ENCODE measurements around the gene PTF1A.
A peak's percentile ranks its signal among the peaks of the same experiment; 100 is the strongest.

The PTF1A gene

GRCh38 chr10:23191764-23192711 lies at the start of gene PTF1A:
Gene PTF1A, plus strand, starts transcription at chr10:23192312. Its CDS starts 219 bp downstream, at chr10:23192531.
- DNase-seq (ENCODE audit: insufficient read length, low spot score) (no peak), FAIRE-seq (no peak)

GRCh38 chr10:23146258-23146657 lies 45.9 kb upstream of the PTF1A start:
- no peak for FAIRE-seq
- DNase-seq (ENCODE audit: insufficient read length, low spot score): no peak

GRCh38 chr10:23147035-23147434 lies 45.1 kb upstream of the PTF1A start:
- FAIRE-seq (no peak), DNase-seq (ENCODE audit: insufficient read length, low spot score) (no peak)

- DNase-seq (ENCODE audit: insufficient read length, low spot score) (no peak), FAIRE-seq (no peak)
These were observed 43.9 kb upstream of the PTF1A start for GRCh38 chr10:23148214-23148613.

GRCh38 chr10:23150091-23150490 lies 42.0 kb upstream of the PTF1A start:
- FAIRE-seq: no peak
- no peak for DNase-seq (ENCODE audit: insufficient read length, low spot score)

- FAIRE-seq (no peak), DNase-seq (ENCODE audit: insufficient read length, low spot score) (no peak)
These were observed 41.5 kb upstream of the PTF1A start for GRCh38 chr10:23150610-23151009.

- FAIRE-seq: no peak
- no peak for DNase-seq (ENCODE audit: insufficient read length, low spot score)
These were observed 41.0 kb upstream of the PTF1A start for GRCh38 chr10:23151071-23151470.

GRCh38 chr10:23155169-23155568 lies 36.9 kb upstream of the PTF1A start:
- no peak for FAIRE-seq
- DNase-seq (ENCODE audit: insufficient read length, low spot score): no peak

GRCh38 chr10:23156447-23157150 lies 35.5 kb upstream of the PTF1A start:
- no peak for DNase-seq (ENCODE audit: insufficient read length, low spot score)
- no peak for FAIRE-seq

GRCh38 chr10:23157239-23157681 lies 34.9 kb upstream of the PTF1A start:
- FAIRE-seq (no peak), DNase-seq (ENCODE audit: insufficient read length, low spot score) (no peak)

GRCh38 chr10:23157691-23158369 lies 34.3 kb upstream of the PTF1A start:
- no peak for FAIRE-seq
- no peak for DNase-seq (ENCODE audit: insufficient read length, low spot score)

- DNase-seq (ENCODE audit: insufficient read length, low spot score): peak; percentile 54
- FAIRE-seq: peak; percentile 93
These were observed 33.7 kb upstream of the PTF1A start for GRCh38 chr10:23158370-23158769.

GRCh38 chr10:23171232-23171876 lies 20.8 kb upstream of the PTF1A start:
- no peak for FAIRE-seq
- DNase-seq (ENCODE audit: insufficient read length, low spot score): no peak

- FAIRE-seq (no peak), DNase-seq (ENCODE audit: insufficient read length, low spot score) (no peak)
These were observed 19.5 kb upstream of the PTF1A start for GRCh38 chr10:23172429-23173213.

GRCh38 chr10:23173214-23174073 lies 18.7 kb upstream of the PTF1A start:
- DNase-seq (ENCODE audit: insufficient read length, low spot score) (no peak), FAIRE-seq (no peak)

GRCh38 chr10:23174074-23174976 lies 17.8 kb upstream of the PTF1A start:
- no peak for FAIRE-seq
- no peak for DNase-seq (ENCODE audit: insufficient read length, low spot score)

- FAIRE-seq (no peak), DNase-seq (ENCODE audit: insufficient read length, low spot score) (no peak)
These were observed 17.1 kb upstream of the PTF1A start for GRCh38 chr10:23174977-23175512.

GRCh38 chr10:23186178-23186577 lies 5.9 kb upstream of the PTF1A start:
- FAIRE-seq (no peak), DNase-seq (ENCODE audit: insufficient read length, low spot score) (no peak)
